Left cardiac atrium (tissue), 2 donors: ENCODE results near the gene ZNF367. TPM values are rescaled to one million over a fixed set of nuclear protein-coding genes. Genes with fewer than 3 reads are reported as not detected.

Experiments
- total RNA-seq, 2 donors: library from RNA; stranded (reverse); fragmentation: NEBNext Ultra II Directional; extraction: Animal tissue kit (Norgen Biotek cat#: 25700); gene quantifications; one replicate each; pipeline ENCODE4 v1.2.1, GENCODE V29; 2021
- donor health status: DM: no; HTN: yes; CAD: no; lungs with severe emphysema.
- donor health status: DM: yes; HTN: yes; CAD: no.

ZNF367 gene
- total RNA-seq, 2 donors from 2014 or later, result 2.2 to 3.1 TPM

Other genes starting within 250 kb of the ZNF367 start
- gene HSD17B3, start 116.2 kb downstream of the ZNF367 start, total RNA-seq, result 1 to 10 TPM in 1 of 2 donors, under 1 TPM in 1; 0.76 to 1.4 TPM
- gene SLC35D2, start 34.7 kb downstream of the ZNF367 start, total RNA-seq, result 10 to 100 TPM; 14.1 to 14.2 TPM
- gene HABP4, start 31.8 kb upstream of the ZNF367 start, total RNA-seq, result 10 to 100 TPM; 19.2 to 19.5 TPM
- gene CDC14B, start 201.5 kb upstream of the ZNF367 start, total RNA-seq, result 10 to 100 TPM; 15.1 to 20.4 TPM
- gene PRXL2C, start 236.9 kb upstream of the ZNF367 start, total RNA-seq, result 10 to 100 TPM; 19.3 to 25.3 TPM